Natural killer cell (primary cell): ENCODE data around the gene RPRD1A. TPM values are rescaled to one million over a fixed set of nuclear protein-coding genes. Genes with fewer than 3 reads are reported as not detected.

ENCODE experiments used
- ATAC-seq, 3 donors: fragments of 150-1000 bp in 2 of 3; fragments of 200-7000 bp in 1 of 3; cut with Tn5 transposase; 1 replicate in 1 of 3; 2 replicates in 2 of 3; pipeline ENCODE4 v1.10.0; 2021; ENCODE audit warnings: mild to moderate bottlenecking in 2 of 3, moderate library complexity in 2 of 3
- DNase-seq, 2 donors: peaks; one replicate each; pipeline versions ENCODE4 v3.0.0 to v3.0.0-alpha.2; 2013 to 2021; ENCODE audit warnings: mixed read lengths in 1 of 2
- H3K27ac ChIP-seq: one replicate; pipeline ENCODE4 v1.5.1; 2013; ENCODE audit warnings: mild to moderate bottlenecking, low read length
- H3K27me3 ChIP-seq: one replicate; pipeline ENCODE4 v1.6.1; 2013; ENCODE audit warnings: low read length; ENCODE audit not compliant: control insufficient read depth, insufficient read depth
- H3K36me3 ChIP-seq: one replicate; pipeline ENCODE4 v1.6.1; 2013; ENCODE audit warnings: low read length; ENCODE audit not compliant: control insufficient read depth, insufficient read depth
- H3K4me1 ChIP-seq: one replicate; pipeline ENCODE4 v1.6.1; 2013; ENCODE audit warnings: low read length; ENCODE audit not compliant: control insufficient read depth, insufficient read depth
- H3K4me3 ChIP-seq: one replicate; pipeline ENCODE4 v1.5.1; 2013; ENCODE audit warnings: low read length
- H3K9me3 ChIP-seq: one replicate; pipeline ENCODE4 v1.6.1; 2013; ENCODE audit warnings: low read length; ENCODE audit not compliant: control insufficient read depth, insufficient read depth
- H3K27ac Mint-ChIP-seq, 2 donors: one replicate each; pipeline ENCODE4 v1.8.0; 2022; ENCODE audit warnings: mild to moderate bottlenecking in 2 of 2, mixed read lengths in 2 of 2, moderate library complexity in 1 of 2
- H3K27me3 Mint-ChIP-seq, 2 donors: one replicate each; pipeline ENCODE4 v1.8.0; 2022; ENCODE audit warnings: low read depth in 2 of 2, mixed read lengths in 2 of 2
- H3K36me3 Mint-ChIP-seq: one replicate; pipeline ENCODE4 v1.8.0; 2022; ENCODE audit warnings: mixed read lengths
- H3K4me1 Mint-ChIP-seq, 2 donors: one replicate each; pipeline ENCODE4 v1.8.0; 2022; ENCODE audit warnings: mixed read lengths in 2 of 2
- H3K4me3 Mint-ChIP-seq: one replicate; pipeline ENCODE4 v1.8.0; 2022; ENCODE audit warnings: mild to moderate bottlenecking, moderate library complexity, mixed read lengths
- H3K9me3 Mint-ChIP-seq, 2 donors: one replicate each; pipeline ENCODE4 v1.8.0; 2022; ENCODE audit warnings: mixed read lengths in 2 of 2
- WGBS: methylation state at CpG from one replicate; pipeline ENCODE4 v1.1.7; 2013; ENCODE audit warnings: missing lambda C conversion rate; ENCODE audit not compliant: insufficient coverage; 5-methylcytosine and 5-hydroxymethylcytosine counted together
- intact Hi-C: fragments of 100-400 bp; cut with micrococcal nuclease; formaldehyde crosslinking; loops from one replicate; pipeline ENCODE4 v1.14.2; 2022
- total RNA-seq, 4 donors: library from RNA; stranded (reverse); fragments of 120-200 nt in 1 of 4; gene quantifications; one replicate each; pipeline versions ENCODE4 v1.2.3 to v1.2.4, GENCODE V29; 2013 to 2022
- TF ChIP-seq, protein P1 (sequence below): fragments of 200-600 bp; IDR thresholded peaks from one replicate; pipeline ENCODE4 v1.8.0; 2022; ENCODE audit warnings: antibody characterized with exemption

RPRD1A gene
- total RNA-seq, 3 donors from 2014 or later (not counting 1 experiment from before 2014, with no cell fraction given), result 20.4 to 24.4 (median 23.3) TPM

DNA sequence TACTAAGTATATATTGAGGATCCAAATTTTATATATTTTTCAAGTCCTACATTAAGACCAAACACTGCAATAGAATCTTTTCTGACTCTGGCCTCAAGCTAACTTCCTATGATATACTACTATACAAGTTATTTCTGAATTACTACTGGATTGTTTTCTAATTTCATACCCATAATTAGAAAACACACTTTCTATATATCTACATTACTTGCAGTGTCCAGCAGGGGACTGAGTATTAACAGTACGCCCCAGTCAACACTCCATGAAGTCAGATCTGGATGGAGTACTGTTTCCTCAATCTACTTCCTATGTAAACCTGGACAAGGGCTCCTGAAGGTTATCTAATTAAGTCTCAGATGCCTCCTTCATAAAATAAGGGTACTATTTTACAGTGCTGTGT, 68.4 kb downstream of the RPRD1A start:
- H3K27ac ChIP-seq, result no peak overlapping the region
- no peaks in the 10 kb centered on the region for H3K4me1 ChIP-seq
- no peaks in the 10 kb centered on the region for H3K9me3 ChIP-seq
- 67% methylated on average over 1 of the region's 1 CpG for WGBS
- ATAC-seq, result no peak
- no peak overlapping the region for H3K4me3 ChIP-seq
- no peaks in the 10 kb centered on the region for H3K36me3 ChIP-seq
- Mint-ChIP-seq H3K27me3 (no peaks in the 10 kb centered on the region), H3K4me3 (no peak overlapping the region), H3K4me1 (peaks cover 14 to 16% of the 10 kb centered on the region in 2 donors), H3K27ac (no peak overlapping the region), H3K36me3 (no peaks in the 10 kb centered on the region), H3K9me3 (no peaks in the 10 kb centered on the region)
- no peaks in the 10 kb centered on the region for H3K27me3 ChIP-seq
- no peak for DNase-seq
- intact Hi-C loops, result no loop called here
- TF ChIP-seq, protein P1, sequence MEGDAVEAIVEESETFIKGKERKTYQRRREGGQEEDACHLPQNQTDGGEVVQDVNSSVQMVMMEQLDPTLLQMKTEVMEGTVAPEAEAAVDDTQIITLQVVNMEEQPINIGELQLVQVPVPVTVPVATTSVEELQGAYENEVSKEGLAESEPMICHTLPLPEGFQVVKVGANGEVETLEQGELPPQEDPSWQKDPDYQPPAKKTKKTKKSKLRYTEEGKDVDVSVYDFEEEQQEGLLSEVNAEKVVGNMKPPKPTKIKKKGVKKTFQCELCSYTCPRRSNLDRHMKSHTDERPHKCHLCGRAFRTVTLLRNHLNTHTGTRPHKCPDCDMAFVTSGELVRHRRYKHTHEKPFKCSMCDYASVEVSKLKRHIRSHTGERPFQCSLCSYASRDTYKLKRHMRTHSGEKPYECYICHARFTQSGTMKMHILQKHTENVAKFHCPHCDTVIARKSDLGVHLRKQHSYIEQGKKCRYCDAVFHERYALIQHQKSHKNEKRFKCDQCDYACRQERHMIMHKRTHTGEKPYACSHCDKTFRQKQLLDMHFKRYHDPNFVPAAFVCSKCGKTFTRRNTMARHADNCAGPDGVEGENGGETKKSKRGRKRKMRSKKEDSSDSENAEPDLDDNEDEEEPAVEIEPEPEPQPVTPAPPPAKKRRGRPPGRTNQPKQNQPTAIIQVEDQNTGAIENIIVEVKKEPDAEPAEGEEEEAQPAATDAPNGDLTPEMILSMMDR, result peak; percentile 13

DNA sequence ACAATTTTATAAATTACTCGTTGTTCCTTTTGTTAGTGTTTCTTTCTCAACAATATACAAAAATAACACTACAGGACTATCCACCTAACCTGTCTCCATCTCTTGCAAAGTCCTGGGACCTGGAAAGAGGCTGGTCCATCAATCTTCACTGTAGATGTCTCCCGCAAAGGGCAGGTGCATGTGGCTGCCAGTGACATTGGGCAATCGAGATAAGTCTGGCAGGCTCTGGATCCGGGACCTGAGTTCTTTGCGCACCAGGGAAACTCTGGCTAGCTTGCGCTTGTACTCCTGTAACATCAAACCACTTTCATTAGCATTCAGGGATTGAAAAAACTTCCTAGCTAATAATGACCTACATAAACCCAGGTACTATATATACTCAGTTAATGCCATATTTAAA, 74.3 kb downstream of the RPRD1A start:
- 98% methylated on average over 6 of the region's 6 CpGs for WGBS

DNA sequence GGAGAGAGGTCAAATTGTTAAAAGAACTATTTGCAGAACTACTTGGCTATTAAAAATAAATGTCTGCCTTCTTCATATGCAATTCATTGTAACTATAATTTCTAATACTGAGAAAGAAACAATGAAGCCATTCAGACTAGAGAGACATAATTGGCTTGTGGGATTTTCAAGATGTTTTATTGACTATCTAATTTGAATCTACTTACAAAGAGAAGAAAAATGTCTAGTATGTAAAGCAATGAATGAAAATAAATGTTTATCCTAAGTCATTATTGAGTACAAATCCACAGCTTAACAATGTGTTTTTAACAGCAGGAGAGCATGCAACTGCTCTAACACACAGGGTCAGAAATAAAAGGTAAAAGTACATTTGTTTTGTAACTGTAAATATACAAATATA, 75.7 kb downstream of the RPRD1A start:
- H3K36me3 ChIP-seq, result peaks cover 15% of the 10 kb centered on the region
- TF ChIP-seq, protein P1, result no peak

More for the DNA sequence above, 74.3 kb downstream of the RPRD1A start:
- Mint-ChIP-seq H3K36me3 (no peaks in the 10 kb centered on the region), H3K4me1 (no peaks in the 10 kb centered on the region), H3K27me3 (no peaks in the 10 kb centered on the region), H3K27ac (no peak overlapping the region), H3K9me3 (no peaks in the 10 kb centered on the region), H3K4me3 (no peak overlapping the region)
- H3K4me3 ChIP-seq, result no peak overlapping the region
- intact Hi-C loops, result no loop called here
- peaks cover 15% of the 10 kb centered on the region for H3K36me3 ChIP-seq
- no peaks in the 10 kb centered on the region for H3K9me3 ChIP-seq
- ATAC-seq, result no peak
- TF ChIP-seq, protein P1, result no peak
- no peak for DNase-seq
- H3K27me3 ChIP-seq, result no peaks in the 10 kb centered on the region
- no peak overlapping the region for H3K27ac ChIP-seq
- no peaks in the 10 kb centered on the region for H3K4me1 ChIP-seq

DNA sequence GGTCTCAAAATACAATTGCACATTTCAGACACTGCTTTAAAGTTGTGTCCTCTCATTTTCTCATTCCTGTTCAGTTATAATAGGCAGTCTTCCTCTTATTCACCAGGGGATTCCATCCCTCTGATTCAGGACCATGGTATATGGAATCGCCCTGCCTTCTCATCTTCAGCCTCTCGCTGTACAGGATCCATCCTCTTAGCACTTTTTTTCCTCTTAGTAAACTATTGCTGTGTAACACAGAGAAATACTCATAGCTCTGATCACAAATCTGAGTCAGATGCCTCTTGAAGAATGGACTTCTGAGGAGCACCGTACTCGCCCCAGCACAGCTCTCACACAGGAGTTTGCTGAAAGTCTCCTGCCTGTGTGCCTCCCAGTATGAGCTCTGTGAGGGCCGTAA, 83.5 kb downstream of the RPRD1A start:
- no peaks in the 10 kb centered on the region for H3K27me3 Mint-ChIP-seq
- Histone ChIP-seq H3K9me3 (no peaks in the 10 kb centered on the region), H3K4me3 (no peak overlapping the region), H3K27ac (no peak overlapping the region), H3K4me1 (no peaks in the 10 kb centered on the region), H3K27me3 (no peaks in the 10 kb centered on the region), H3K36me3 (peaks cover 27% of the 10 kb centered on the region)
- TF ChIP-seq, protein P1, result no peak
- H3K4me1 Mint-ChIP-seq, result no peaks in the 10 kb centered on the region
- DNase-seq (no peak), ATAC-seq (no peak)
- no peak overlapping the region for H3K4me3 Mint-ChIP-seq
- intact Hi-C loops, result no loop called here
- 98% methylated on average over 5 of the region's 5 CpGs for WGBS
- peaks cover 15% of the 10 kb centered on the region for H3K36me3 Mint-ChIP-seq
- H3K27ac Mint-ChIP-seq, result no peak overlapping the region
- no peaks in the 10 kb centered on the region for H3K9me3 Mint-ChIP-seq

More for the DNA sequence above, 75.7 kb downstream of the RPRD1A start:
- Histone ChIP-seq H3K4me3 (no peak overlapping the region), H3K4me1 (no peaks in the 10 kb centered on the region), H3K27ac (no peak overlapping the region), H3K9me3 (no peaks in the 10 kb centered on the region), H3K27me3 (no peaks in the 10 kb centered on the region)
- Mint-ChIP-seq H3K36me3 (no peaks in the 10 kb centered on the region), H3K9me3 (no peaks in the 10 kb centered on the region), H3K27me3 (no peaks in the 10 kb centered on the region), H3K27ac (no peak overlapping the region), H3K4me1 (no peaks in the 10 kb centered on the region), H3K4me3 (no peak overlapping the region)
- intact Hi-C loops, result no loop called here
- DNase-seq, result no peak
- ATAC-seq, result no peak
